NCI-H748 (cell line): ENCODE measurements around the gene TXLNG.
"Not testable (repeated sequence)": the region's sequence is repeated elsewhere in the genome, so short reads cannot be mapped to it uniquely, and the experiment has no call there.

Experiments
- DNase-seq: peaks from one replicate; lab custom pipeline; 2025; ENCODE audit not compliant: unreplicated experiment; lab: John Stamatoyannopoulos, UW

The TXLNG gene

GRCh38 chrX:16838202-16839066, 52.2 kb downstream of the TXLNG start:
- no peak for DNase-seq

- no peak for DNase-seq
Observed at GRCh38 chrX:16839219-16839851, 53.1 kb downstream of the TXLNG start.

- no peak for DNase-seq
Observed at GRCh38 chrX:16839852-16840460, 53.7 kb downstream of the TXLNG start.

- DNase-seq: no peak
Observed at GRCh38 chrX:16842684-16843083, 56.4 kb downstream of the TXLNG start.

GRCh38 chrX:16843208-16843909, 57.1 kb downstream of the TXLNG start:
- DNase-seq: no peak

GRCh38 chrX:16845686-16846085, 59.4 kb downstream of the TXLNG start:
- no peak for DNase-seq

GRCh38 chrX:16848541-16848940, 62.3 kb downstream of the TXLNG start:
- DNase-seq: no peak

- DNase-seq: no peak
Observed at GRCh38 chrX:16851421-16851820, 65.2 kb downstream of the TXLNG start.

GRCh38 chrX:16851827-16852226, 65.6 kb downstream of the TXLNG start:
- no peak for DNase-seq

GRCh38 chrX:16852617-16853179, 66.4 kb downstream of the TXLNG start:
- DNase-seq: no peak

- no peak for DNase-seq
Observed at GRCh38 chrX:16853537-16853936, 67.3 kb downstream of the TXLNG start.

- DNase-seq: no peak
Observed at GRCh38 chrX:16855363-16856075, 69.3 kb downstream of the TXLNG start.

- not testable (repeated sequence) for DNase-seq
Observed at GRCh38 chrX:16856076-16856404, 69.8 kb downstream of the TXLNG start.

- no peak for DNase-seq
Observed at GRCh38 chrX:16856744-16857143, 70.5 kb downstream of the TXLNG start.

GRCh38 chrX:16862829-16863228, 76.6 kb downstream of the TXLNG start:
- DNase-seq: no peak

GRCh38 chrX:16867947-16868346, 81.7 kb downstream of the TXLNG start:
- no peak for DNase-seq

- no peak for DNase-seq
Observed at GRCh38 chrX:16868920-16869319, 82.7 kb downstream of the TXLNG start.

GRCh38 chrX:16869393-16870094, 83.3 kb downstream of the TXLNG start:
- peak; percentile 74 for DNase-seq

- peak; percentile 93 for DNase-seq
Observed at GRCh38 chrX:16870095-16870861, 84.0 kb downstream of the TXLNG start, which contains the start of gene RBBP7. Gene RBBP7, minus strand, starts transcription at chrX:16870362. Its CDS starts 309 bp downstream, at chrX:16870053.
